ENCODE results near the gene DBT.

DBT gene

GRCh38 chr1:100137602-100138001, 112.0 kb downstream of the DBT start:
- H3K27me3 Mint-ChIP-seq: no peaks in the 10 kb centered on the region
- H3K36me3 Mint-ChIP-seq: peaks cover 7% of the 10 kb centered on the region
- peaks cover 30% of the 10 kb centered on the region for H3K4me1 Mint-ChIP-seq (ENCODE audit: low read depth)
- no peak overlapping the region for H3K27ac Mint-ChIP-seq
- H3K9me3 Mint-ChIP-seq (ENCODE audit: low read depth): no peaks in the 10 kb centered on the region
- H3K4me3 Mint-ChIP-seq: no peak overlapping the region

Measured in activated naive CD8-positive, alpha-beta T cell (primary cell).